ENCODE data around the gene KCNE1.

Gene KCNE1

DNA sequence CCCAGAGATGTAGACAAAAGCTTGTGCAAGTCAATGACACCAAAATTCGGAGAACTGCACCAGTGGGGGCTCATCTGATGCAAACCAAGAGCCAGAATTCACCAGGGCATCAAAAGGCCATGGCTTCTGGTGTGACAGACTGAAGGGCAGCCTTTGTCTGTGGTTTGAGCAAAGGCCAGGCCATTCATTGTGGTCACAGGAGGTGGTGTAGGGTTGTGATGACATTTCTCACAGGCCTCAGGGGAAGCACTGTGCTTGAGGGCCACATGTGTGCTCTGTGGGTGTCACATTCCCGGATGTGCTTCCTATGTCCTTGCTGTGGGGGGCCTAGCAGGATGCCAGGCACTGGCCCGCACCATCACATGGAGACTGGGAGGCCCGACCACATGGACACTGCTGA is 22.5 kb upstream of the KCNE1 start:
- DNase-seq = no peak

GRCh38 chr21:34533938-34534337 is 21.9 kb upstream of the KCNE1 start:
- DNase-seq = no peak

GRCh38 chr21:34531399-34531798 is 19.4 kb upstream of the KCNE1 start:
- DNase-seq = no peak

DNA sequence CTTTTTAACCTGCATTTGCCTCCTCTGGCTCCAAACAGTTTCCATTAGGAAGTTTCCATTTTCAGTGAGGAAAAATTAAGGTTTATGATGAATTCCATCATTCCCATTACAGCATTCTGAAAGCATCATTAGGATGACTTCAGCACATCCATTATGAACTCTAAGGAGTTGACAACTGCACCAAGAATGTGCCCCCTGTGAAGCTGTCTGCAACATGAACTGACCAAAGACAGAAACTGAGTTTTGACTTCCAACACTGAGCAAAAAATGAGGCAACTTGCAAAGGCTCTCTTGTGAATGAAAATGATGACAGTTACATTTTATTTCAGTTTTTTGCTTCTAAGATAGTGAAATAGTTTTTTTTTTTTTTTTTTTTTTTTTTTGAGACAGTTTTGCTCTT is 18.3 kb upstream of the KCNE1 start:
- no peak for DNase-seq

DNA sequence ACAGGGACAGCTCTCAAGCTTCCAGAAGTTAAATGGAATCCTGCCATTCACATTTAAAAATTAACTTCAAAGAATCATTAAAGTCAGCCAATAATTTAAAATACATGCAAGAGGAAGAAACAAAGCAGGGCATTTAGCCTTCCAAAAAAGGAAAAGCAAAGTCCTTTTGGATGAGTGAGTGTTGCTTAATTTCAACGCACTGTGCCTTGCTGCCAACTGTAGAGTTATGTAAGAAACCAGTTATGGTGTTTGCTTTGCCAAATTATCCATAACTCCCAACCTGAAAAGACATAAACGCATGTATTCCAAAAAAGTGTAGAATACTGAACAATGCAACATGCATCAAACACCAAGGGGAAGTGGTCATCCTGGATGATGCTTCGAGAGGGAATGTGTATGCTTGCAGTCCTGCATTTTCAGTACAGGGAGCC is 16.1 kb upstream of the KCNE1 start:
- DNase-seq = no peak

- no peak for DNase-seq
Measured at GRCh38 chr21:34526618-34527290, 14.7 kb upstream of the KCNE1 start.

DNA sequence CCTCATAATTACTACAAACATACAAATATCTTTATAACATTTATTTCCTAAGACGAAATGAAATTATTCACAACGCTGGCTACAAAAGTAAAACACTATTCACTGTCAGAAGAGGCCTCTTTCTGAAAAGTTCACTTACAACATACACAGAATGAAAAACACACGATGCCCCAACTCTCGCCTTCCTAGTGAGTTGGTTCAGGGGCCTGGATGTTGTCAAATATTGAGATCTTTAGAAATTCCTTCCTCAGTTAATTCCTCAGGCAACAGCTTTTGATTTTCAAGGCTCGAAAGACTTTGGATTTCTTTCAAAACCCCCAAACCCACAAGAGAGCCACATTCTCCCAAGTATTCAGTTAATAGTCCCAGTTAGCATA is 14.2 kb upstream of the KCNE1 start:
- DNase-seq = no peak

DNA sequence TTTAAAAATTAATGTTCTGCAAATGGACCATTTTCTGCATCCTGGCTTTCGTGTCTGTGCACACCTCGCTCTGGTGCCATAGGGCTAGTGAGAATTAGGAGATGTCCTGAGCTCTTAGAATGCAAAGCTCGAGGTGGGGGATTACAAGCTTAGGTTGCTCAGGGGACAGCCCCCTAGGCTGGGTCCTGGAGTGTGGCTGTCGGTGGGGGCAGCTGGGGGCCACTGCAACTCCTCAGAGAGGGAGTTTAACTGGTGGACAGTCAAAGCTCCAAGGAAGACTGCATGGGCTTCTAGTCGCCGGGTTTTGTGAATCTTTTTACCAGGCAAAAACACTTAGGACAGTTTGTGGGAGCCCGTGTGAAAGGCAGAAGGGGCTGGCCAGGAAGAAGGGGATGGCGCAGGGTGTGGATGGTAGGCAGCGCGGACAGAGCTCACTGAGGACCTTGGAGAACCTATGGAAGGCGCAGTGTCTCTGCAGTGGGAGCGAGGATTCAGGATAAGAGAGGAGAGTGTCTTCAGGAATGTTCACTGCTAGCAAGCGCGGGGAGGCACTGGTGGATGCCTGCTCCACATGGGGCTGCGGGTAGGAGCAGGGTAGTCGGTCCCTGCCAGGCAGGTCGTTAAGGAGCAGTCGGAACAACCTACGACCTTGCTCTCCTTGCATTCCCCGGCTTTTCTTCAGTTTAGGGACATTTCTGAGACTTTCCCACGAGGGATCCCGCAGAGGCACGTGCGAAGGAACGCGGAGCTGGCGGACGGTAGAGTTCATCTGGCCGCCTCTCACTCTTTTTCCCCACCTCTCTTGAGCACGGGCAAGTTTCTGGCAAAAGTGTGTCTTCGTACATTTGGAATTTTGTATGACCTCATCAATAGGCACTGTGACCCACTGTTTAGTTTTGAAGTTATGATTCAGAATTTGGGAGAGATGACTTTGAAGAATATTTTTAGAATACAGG is 12.9 kb upstream of the KCNE1 start:
- DNase-seq = no peak

GRCh38 chr21:34523019-34523555 is 11.1 kb upstream of the KCNE1 start:
- DNase-seq = no peak

DNA sequence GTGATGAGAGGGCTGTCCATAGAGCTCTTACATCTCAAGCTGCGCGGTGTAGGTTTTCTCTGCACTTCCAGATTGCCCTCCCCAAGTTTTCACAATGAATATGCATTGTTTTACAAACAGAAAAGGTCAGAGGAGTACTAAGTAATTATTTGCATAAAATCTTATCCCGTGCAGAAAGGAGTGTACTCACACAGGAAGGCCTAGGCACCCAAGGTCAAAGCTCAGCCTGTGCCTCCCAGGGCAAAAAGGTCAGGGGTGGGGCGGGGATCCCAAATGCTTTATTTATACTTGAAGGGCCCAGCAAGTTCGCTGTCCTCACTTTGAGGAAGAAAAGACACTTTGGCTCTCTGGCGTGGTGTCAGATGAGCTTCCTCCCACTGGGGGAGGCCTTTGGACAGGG is 10.3 kb upstream of the KCNE1 start:
- DNase-seq = no peak

- no peak for DNase-seq
Measured at GRCh38 chr21:34521561-34521960, 9.6 kb upstream of the KCNE1 start.

- no peak for DNase-seq
Measured at GRCh38 chr21:34520764-34521508, 8.9 kb upstream of the KCNE1 start.

GRCh38 chr21:34520281-34520680 is 8.3 kb upstream of the KCNE1 start:
- no peak for DNase-seq

- no peak for DNase-seq
Measured at GRCh38 chr21:34519694-34520093, 7.7 kb upstream of the KCNE1 start.

DNA sequence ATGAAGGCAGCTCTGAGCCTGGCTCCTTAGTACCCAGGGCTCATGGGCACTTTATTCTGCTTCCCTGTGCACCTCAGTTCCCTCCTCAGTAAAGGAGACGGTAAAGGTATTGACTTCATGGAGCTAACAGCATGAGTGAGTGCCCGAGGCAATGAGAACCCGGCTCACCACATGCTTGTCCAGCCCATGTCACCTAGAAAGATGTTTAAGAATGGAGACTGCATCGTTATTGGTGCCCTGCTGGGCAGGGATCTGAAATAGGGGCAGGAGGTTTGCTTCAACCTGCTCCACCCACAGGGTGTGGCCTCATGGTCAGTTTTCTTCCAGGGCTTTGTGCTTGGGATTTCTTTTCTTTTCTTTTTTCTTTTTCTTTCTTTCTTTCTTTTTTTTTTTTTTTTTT is 7.0 kb upstream of the KCNE1 start:
- DNase-seq = no peak

DNA sequence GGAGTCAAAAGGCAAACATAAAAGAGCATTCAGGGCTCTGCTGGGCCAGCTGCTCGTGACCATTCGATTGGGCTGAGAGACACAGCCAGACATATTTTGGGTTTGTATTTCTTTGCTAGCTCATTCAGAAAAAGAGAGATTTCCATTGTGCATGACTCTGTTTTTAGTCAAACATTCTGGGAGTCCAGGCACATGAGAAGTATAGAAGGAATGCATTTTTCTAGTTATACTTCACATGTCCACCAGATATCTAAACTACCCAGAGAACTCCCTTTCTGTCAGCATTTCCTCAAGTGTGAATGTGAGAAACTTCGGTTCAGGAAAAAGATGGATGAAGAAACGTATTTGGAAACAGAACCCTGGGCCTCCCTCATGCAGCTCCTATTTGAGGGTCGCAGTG is 6.3 kb upstream of the KCNE1 start:
- DNase-seq = no peak

GRCh38 chr21:34517491-34518245 is 5.7 kb upstream of the KCNE1 start:
- no peak for DNase-seq

- DNase-seq = no peak
Measured at GRCh38 chr21:34517039-34517438, 5.0 kb upstream of the KCNE1 start.

GRCh38 chr21:34514576-34515115 is 2.6 kb upstream of the KCNE1 start:
- no peak for DNase-seq

GRCh38 chr21:34513129-34513675 is 1.2 kb upstream of the KCNE1 start:
- no peak for DNase-seq

DNA sequence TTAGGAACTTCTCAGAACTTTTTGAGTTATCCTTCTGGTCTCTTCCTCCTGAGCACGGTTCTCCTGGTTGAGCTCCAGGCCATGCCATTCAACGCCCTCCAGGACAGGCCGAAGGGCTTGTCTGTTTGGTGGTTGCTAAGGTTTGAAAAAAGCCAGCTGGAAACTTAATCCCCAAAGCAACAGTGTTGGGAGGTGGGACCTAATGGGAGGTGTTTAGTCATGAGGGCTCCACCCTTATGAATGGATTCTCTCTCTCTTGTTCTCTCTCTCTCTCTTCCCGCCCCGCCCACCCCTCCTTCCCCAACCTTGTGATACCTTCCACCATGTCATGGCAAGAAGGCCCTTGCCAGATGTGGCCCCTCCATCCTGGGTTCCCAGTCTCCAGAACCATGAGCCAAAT is 829 bp downstream of the KCNE1 start:
- no peak for DNase-seq
